GM19324 (cell line): ENCODE results near the gene ADAM10.

Experiments
- ATAC-seq: cut with Tn5 transposase; IDR thresholded peaks from one replicate; pipeline ENCODE4 v1.9.1; 2021; ENCODE audit warnings: mild to moderate bottlenecking, moderate library complexity; ENCODE audit not compliant: unreplicated experiment, low FRiP score

Gene ADAM10

GRCh38 chr15:58726867-58727266 lies 22.6 kb downstream of the ADAM10 start:
- ATAC-seq, result no peak

- ATAC-seq, result peak; percentile 63
Observed at GRCh38 chr15:58724466-58724865, 25.0 kb downstream of the ADAM10 start.

- no peak for ATAC-seq
Observed at GRCh38 chr15:58717357-58717756, 32.1 kb downstream of the ADAM10 start.

- ATAC-seq, result no peak
Observed at GRCh38 chr15:58716027-58716426, 33.5 kb downstream of the ADAM10 start.

GRCh38 chr15:58715266-58715917 lies 34.1 kb downstream of the ADAM10 start:
- ATAC-seq, result no peak

- no peak for ATAC-seq
Observed at GRCh38 chr15:58710701-58711100, 38.8 kb downstream of the ADAM10 start.

DNA sequence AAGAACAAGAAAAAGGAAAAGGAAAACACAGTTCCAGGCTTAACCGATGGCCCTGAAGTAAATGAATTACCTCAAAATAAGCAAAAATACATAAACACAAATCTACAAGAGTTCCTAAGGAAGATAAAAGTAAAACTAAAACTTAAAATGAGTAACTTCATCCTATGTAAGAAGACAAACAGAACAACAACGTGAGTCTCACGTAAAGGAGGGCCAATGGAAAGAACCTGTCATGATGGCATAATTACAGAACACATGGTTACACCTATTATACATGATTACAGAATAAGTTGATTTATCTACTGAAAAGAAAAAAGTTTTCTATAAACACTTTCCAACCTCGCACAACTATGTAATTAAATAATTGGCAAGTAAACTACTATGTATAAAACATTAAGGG lies 42.1 kb downstream of the ADAM10 start:
- no peak for ATAC-seq

DNA sequence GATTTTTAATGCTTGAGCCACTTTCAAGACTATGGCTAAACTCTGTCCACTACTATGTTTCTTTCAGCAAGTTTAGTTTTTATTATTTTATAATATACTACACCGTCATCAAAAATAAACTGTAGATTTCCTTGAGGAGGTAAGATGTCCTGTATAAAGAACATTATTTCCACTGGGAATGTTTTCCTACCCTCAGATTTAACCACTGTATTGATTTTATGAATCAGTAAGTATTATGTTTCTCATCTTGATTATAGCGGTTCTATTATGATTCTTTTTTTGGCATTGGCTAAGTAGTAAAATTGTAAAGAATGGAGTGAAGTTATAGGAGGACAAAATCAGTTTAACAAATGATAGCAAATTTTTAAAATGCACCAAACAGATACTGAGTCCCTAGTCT lies 44.4 kb downstream of the ADAM10 start:
- ATAC-seq, result no peak

DNA sequence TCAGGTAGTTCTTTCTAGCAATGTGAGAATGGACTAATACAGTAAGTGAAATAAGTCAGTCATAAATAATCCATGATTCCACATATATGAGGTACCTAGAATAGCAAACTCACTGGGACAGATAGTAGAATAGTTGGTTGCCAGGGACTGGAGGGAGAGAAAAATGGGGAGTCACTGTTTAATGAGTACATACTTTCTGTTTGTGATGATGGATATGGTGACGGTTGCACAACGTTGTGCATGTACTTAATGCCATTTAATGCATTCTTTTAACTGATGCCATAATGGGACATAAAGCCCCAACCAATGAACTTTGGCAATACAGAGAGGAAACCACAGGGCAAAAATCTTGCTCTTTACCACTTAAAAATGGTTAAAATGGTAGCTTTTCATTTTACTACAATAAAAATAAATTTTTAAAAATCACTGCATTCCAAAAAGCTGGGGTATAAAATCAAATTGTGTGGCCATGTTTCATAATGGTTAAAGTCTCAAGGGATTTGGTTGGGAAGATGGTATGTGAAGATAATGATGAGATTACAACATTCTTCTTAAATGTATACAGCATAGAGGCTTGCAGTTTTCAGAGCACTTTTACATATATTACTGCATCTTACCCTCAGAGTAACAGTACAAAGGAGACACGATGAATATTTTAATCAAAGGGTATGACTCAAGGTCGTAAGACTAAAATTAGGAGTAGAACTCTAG lies 45.2 kb downstream of the ADAM10 start:
- no peak for ATAC-seq

- ATAC-seq, result no peak
Observed at GRCh38 chr15:58703610-58704009, 45.9 kb downstream of the ADAM10 start.

- ATAC-seq, result no peak
Observed at GRCh38 chr15:58702233-58702632, 47.3 kb downstream of the ADAM10 start.

DNA sequence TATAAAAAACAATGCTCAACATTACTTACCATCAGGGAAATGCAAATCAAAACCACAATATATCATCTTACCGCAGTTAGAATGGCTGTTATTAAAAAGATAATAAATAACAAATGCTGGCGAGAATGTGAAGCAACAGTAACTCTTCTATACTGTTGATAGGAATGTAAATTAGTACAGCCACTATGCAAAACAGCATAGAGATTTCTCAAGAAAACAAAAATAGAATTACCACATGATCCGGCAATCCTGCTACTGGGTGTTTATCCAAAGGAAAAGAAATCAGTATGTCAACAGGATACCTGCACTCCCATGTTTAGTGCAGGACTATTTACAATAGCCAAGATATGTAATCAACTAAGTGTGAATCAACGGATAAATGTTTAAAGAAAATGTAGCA lies 48.1 kb downstream of the ADAM10 start:
- ATAC-seq, result no peak

- no peak for ATAC-seq
Observed at GRCh38 chr15:58699769-58700168, 49.7 kb downstream of the ADAM10 start.

DNA sequence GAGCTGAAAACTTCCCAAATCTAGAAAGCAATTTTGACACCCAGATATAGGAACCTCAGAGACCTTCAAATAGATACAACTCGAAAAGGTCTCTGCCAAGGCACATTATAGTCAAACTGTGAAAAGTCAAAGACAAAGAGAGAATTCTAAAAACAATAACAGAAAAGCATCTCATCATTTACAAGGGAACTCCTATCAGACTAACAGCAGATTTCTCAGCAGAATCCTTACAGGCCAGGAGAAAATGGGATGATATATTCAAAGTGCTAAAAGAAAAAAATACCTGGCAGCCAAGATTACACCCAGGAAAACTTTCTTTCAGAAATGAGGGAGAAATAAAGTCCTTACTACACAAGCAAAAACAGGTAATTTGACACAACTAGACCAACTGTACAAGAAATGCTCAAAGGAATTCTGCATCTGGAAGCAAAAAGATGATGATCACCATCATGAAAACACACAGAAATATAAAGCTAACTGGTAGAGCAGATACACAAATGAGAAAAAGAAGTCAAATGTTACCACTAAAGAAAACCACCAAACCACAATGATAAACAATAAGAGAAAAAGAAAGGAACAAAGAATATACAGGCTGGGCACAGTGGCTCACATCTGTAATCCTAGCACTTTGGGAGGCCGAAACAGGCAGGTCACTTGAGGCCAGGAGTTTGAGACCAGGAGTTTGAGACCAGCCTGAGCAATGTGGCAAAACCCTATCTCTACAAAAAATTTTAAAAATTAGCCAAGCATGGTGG lies 50.4 kb downstream of the ADAM10 start:
- no peak for ATAC-seq

GRCh38 chr15:58697220-58697619 lies 52.3 kb downstream of the ADAM10 start:
- no peak for ATAC-seq

DNA sequence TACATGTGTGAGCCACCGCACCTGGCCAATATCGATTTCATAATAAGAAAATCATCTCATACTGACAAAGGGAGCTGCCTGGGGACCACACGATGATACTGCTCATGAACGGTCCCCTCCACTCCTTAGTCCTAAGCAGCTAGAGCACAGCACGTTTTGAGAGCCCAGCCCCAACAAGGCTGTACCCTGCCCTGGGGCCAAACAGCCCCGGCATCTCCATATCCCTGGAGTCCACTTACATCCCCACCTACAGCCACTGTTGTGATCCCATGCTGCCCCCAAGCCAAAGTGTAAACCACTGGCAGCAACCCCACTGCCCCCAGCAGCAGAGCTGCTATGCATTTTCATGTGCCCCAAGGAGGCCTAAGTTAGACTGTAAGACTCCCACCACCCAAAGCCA lies 52.8 kb downstream of the ADAM10 start:
- ATAC-seq, result no peak

GRCh38 chr15:58694641-58695398 lies 54.7 kb downstream of the ADAM10 start:
- ATAC-seq, result no peak

GRCh38 chr15:58690703-58691102 lies 58.8 kb downstream of the ADAM10 start:
- ATAC-seq, result no peak

DNA sequence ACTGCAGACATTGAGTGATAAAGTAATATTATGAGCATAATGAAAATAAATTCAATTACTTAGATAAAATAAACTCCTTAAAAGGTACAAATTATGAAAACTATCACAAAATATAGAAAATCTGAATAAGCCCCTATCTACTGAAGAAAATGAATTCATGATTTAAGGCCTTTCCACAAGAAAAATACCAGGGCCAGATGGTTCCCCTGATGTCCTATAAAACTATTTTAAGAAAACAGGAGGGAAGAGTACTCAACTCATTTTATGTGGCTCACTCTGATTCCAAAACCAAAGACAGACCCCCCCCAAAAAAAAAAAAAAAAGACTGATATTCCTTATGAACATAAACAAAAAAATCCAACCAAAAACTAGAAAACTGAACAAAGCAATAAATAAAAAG lies 59.9 kb downstream of the ADAM10 start:
- no peak for ATAC-seq

- no peak for ATAC-seq
Observed at GRCh38 chr15:58686286-58686685, 63.2 kb downstream of the ADAM10 start.

DNA sequence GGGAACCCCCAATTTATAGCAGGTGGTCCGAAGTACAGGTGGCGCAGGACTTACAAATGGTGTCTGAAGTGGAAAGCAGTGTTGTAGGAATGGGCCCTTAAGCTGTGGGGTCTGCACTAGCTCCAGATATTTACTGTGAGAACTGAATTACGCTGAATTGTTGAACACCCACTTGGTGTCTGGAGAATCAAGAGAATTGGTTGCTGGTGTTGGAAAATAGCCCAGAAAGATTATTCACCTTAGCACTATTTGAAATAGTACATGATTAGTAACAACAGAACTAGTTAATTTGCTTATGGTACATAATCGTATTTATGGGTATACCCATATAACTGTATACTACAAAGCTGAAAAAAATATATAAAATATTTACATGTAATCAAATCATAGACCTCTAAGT lies 64.8 kb downstream of the ADAM10 start:
- no peak for ATAC-seq
